ENCODE data around the gene PROSER3.

PROSER3 gene

DNA sequence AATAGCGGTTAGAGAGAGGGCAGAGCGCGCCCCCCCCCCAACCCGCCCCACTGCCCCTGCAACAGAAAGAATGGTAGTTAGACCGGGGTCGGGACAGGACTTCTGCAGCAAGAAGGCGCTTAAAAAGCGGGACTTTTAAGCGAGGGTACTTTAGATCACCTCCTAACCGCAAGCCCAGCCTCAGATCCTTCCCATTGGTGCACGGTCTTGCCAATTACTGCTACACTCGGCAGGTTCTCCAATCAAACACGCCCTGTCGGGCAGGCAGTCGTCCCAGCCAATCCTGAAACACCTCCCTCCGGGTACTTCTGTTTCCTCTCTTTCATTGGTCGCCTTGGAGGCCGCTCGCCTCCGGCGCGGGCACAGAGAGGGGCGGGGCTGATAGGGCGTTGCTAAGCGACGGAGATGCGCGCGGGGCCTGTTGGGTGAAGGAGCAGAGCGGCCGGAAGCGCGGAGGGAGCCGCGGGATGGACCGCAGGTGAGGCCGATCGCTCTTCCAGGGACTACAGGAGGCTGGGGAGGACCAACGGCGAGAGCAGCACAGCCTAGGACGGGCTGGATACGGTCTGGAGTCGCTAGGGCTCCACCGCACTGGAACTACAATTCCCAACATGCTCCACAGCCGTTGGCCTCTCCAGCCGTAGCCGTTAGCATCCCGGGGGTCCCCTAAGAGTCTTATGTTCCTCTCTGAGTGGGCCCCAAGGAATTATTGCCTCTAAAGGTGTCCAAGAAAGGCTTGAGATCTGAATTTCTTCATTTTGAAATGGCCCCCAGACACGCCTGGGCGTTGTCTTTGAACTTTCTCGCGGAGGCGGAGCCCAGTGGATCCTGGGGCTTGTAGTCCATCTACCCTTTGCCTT, at the start of gene PROSER3:
PROSER3 (plus strand) TSS at position 428 of the 860 bp plus-strand sequence; CDS start at position 468, 40 bp downstream.
- peak; percentile 98 for DNase-seq

GRCh38 chr19:35708391-35708790, 49.6 kb upstream of the PROSER3 start:
- no peak for DNase-seq

GRCh38 chr19:35710784-35711723, 46.9 kb upstream of the PROSER3 start:
- no peak for DNase-seq

DNA sequence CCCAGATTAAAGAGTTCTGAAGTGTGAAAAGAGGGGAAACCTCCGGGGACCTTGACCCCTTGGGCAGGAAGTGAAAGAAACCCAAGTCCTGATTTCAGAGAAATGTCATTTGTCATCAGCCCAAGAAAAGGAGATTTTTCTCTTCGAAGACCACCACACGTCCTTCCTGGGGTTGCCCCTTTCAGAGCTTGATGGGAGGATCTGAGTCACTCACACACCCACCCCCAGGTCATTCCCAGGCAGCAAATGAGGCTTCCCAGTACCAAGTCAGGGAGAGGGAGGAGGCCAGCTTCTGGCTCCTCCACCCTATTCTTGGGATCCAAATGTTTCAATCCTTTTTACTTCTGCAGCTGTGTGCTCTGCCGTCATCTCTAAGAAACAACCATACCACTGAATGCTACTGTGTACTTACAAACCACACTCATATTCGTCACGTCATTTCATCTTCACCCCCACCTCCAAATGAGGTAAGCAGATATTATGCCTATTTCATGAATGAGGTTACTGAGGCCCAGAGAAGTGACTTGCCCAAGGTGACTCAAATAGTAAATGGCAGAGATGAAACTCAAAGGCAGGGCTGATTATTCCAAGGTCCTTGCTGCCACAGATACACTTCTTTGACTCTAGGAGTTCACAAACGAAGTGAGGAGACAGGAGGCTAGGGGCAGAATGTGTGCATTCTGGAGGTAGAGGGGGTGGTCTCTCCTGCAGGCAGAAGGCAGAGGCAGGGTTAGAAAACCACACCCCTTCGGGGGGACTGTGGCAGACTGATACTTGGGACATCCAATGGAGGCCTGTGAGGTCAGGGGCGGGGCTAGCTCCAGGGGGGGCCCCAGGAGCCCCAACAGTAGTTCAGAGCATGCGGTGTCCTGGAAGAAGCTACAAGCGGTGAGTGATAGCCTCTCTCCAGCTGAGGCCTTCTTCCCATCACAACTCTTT, 45.1 kb upstream of the PROSER3 start:
- DNase-seq, result no peak

DNA sequence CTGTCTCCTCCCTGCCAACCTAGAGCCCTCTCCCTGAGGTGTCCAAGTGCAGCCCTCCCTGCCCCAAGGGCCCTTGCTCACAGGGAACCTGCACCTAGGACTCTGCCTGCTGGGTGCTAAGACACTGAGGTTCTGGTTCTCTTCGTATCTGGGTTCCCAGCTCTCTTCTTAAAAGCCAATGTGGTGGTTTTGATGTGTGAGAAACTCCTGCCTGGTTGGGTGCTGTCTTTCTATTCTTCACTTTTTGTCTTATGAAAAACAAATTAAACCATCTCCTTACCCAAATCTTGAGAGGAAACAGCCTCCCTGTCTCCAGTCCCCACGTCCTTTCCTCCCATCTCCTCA, 44.5 kb upstream of the PROSER3 start:
- no peak for DNase-seq

DNA sequence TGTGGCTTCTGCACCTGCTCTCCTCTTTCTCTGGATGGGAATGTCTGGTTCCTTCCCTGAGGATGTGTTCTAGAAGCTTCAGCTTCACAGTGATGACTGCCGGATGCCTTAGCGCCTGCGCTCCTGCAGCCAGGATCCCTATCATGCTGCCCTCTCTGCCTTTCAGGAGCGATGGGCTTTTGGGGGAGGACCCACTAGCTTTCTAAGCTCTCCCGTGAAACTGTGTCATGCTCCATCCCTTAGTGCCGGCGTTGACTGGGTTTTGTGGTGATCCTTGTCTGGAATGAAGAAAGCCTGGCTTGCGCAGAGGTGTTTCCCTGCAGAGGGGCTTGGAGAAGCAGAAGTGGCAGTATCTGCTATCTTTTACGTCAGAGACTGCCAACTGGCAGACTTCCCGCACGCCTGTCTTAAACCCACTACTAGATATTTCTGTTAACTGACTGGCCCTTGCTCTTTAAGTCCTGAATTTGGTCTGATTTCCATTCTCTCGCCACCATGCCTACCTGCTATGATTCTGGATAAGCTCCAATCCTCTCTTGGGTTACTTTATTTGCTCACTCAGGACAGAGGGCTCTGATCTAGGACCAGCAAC, 44.0 kb upstream of the PROSER3 start:
- DNase-seq, result no peak

- no peak for DNase-seq
These were observed 43.2 kb upstream of the PROSER3 start for GRCh38 chr19:35714601-35715354.

DNA sequence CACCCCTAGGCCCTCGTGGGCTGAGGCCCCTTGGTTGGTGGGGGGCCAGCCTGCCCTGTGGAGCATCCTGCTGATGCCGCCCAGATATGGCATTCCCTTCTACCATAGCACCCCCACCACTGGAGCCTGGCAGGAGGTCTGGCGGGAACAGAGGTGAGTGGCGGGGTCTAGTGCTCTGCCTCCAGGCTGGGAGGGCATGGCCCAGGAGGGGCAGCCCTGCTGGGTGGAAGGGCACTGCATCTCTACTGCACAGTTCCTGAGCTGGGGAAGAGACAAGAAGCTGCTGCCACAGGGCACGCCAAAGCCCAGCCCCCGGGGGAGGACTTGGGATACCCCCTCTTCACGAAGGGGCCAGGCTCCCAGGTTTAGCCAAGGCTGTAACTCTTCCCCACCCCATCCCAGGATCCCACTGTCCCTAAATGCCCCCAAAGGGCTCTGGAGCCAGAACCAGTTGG, 42.6 kb upstream of the PROSER3 start:
- DNase-seq, result no peak

DNA sequence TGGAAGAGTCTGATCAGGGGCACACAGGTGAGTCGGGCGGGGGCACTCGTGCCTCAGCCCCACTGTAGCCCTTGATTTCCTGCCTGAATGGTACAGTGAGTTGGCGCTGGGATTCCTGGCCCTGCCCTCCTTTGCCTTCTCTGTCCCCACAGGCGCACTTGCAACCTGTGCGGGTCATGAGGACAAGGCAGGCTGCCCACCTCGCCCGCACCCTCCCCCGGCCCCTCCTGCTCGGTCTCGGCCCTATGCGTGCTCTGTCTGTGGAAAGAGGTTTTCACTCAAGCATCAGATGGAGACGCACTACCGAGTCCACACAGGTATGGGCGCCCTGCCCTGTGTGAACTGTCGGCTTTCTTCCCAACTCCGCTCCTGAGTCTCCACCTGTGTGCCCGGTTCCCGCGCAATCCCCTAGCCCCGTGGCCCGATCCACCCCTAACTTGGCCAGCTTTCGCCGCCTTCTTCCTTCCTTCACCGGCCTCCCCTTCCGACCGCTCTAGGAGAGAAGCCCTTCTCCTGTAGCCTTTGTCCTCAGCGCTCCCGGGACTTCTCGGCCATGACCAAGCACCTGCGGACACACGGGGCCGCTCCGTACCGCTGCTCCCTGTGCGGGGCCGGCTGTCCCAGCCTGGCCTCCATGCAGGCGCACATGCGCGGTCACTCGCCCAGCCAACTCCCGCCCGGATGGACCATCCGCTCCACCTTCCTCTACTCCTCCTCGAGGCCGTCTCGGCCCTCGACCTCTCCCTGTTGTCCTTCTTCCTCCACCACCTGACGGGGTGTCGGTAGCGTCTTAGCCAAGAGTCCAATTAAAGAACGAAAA, 41.8 kb upstream of the PROSER3 start:
- DNase-seq, result no peak

DNA sequence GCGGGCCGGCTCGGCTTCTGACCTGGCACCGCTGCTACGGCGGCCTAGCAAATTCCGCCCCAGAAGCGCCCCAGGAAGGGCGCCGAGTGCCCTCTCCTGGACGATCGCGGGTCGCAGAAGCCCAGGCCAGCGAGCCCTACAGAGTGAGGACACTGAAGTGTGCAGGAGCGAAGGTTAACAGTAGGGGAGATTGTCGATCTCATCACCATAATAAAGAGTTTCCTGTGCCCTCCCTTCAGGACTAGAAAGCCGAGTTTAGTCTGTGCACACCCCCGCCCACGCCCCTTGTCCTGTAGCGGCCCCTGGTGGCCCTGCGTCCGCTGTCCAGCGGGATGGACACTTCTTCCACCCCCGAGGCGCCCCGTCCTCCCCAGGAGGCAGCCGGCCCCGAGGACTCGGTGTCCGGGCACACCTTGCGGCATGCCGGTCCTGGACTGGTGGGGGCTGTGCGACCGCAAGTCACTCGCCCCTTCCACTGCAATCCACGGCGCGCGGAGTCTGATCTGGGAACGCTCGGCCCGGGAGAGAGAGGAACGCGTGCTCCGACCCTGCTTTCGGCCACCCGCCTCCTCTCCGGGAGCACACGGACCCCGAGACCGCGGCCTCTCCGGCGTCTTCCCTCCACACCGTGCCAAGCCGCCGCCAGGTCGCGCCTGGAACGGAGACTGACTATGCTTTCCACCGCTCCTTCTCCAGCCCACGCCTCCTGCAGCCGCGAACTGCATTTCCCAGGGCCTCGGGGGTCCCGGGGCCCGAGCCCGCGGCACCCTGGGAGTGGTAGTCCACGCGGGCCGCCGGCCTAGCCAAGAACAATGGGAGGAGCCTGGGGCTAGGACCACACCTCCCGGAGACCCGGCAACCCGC, 40.9 kb upstream of the PROSER3 start:
- peak; percentile 94 for DNase-seq

DNA sequence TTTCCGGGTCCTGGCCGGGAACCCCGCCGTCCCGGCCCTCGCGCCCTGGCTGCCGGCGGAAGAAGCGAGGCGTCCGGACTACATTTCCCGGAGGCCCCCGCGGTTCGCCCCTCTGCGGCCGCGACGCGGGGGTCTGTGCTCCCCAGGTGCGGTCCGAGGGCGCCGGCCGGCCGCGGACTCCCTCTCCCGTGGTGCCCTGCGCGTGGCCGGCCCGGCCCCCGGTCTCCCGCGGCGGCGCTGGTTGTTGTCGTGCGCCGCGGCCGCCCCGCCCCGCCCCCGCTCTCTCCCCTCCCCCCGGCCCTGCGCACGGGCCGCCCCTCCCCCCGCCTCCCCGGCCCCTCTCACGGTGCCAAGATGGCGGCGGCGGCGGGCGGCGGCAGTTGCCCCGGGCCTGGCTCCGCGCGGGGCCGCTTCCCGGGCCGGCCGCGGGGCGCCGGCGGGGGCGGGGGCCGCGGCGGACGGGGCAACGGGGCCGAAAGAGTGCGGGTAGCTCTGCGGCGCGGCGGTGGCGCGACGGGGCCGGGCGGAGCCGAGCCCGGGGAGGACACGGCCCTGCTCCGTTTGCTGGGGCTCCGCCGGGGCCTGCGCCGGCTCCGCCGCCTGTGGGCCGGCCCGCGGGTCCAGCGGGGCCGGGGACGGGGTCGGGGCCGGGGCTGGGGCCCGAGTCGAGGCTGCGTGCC, 40.2 kb upstream of the PROSER3 start, which contains the start of gene KMT2B:
KMT2B (plus strand) TSS at position 339 of the 680 bp plus-strand sequence; CDS start at position 355, 16 bp downstream.
- no peak for DNase-seq

GRCh38 chr19:35718345-35719041, 39.5 kb upstream of the PROSER3 start:
- DNase-seq, result no peak

- DNase-seq, result no peak
These were observed 38.4 kb upstream of the PROSER3 start for GRCh38 chr19:35719402-35720162.

GRCh38 chr19:35720163-35720524, 37.8 kb upstream of the PROSER3 start:
- DNase-seq, result no peak

GRCh38 chr19:35720648-35721047, 37.3 kb upstream of the PROSER3 start:
- no peak for DNase-seq

DNA sequence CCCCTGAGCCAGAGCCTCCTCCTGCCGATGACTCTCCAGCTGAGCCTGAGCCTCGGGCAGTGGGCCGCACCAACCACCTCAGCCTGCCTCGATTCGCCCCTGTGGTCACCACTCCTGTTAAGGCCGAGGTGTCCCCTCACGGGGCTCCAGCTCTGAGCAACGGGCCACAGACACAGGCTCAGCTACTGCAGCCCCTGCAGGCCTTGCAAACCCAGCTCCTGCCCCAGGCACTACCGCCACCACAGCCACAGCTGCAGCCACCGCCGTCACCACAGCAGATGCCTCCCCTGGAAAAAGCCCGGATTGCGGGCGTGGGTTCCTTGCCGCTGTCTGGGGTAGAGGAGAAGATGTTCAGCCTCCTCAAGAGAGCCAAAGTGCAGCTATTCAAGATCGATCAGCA, 36.6 kb upstream of the PROSER3 start:
- DNase-seq, result no peak

DNA sequence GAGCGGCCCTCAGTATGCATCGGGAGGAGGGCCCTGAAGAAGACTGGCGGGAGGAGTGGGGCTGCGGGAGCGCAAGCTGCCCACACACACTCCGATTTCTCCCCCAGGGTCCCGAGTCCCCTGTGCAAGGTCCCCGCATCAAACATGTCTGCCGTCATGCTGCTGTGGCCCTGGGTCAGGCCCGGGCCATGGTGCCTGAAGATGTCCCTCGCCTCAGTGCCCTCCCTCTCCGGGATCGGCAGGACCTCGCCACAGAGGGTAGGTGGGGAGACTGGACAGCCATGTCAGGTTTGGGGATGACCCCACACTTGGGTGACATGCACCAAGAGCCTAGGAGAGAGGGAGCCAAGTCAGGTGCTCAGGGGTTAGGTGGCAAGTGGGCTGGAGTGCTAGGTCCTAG, 35.5 kb upstream of the PROSER3 start:
- no peak for DNase-seq

Measured in GDM1 (cell line).